Measurements from ENCODE around the gene TPP1.

TPP1 gene

DNA sequence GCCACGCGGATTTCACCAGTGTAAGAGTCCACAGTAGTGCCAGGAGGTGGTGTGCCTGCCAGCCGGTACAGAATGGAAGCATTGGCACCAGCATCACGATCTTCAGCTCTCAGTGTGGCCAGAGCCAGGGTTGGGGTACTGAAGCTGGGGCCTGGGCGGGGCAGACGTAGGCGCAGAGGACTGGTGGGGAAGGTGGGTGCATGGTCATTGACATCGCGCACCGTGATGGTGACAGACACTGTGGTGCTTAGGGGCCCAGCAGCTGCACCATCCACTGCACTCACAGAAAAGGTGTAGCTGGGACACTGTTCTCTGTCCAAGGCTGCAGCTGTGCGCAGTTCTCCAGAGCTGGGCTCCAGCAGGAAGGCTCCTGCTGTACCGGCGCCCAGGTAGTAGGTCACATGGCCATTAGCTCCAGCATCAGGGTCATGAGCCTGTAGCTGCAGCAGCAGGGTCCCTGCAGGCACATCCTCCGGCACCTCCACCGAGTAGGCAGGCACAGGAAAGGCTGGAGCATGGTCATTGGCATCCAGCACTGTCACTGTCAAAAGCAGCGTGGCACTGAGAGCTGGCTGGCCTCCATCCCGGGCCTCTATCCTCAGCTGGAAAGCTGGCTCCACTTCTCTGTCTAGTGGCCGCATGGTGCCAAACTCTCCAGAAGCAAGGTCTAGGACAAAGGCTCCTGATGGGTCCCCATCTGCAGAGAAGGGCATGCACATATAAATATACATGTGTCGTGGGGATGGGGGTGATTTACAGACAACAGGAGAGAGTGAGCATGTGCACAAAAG is 7.9 kb upstream of the TPP1 start:
- no peak for DNase-seq

DNA sequence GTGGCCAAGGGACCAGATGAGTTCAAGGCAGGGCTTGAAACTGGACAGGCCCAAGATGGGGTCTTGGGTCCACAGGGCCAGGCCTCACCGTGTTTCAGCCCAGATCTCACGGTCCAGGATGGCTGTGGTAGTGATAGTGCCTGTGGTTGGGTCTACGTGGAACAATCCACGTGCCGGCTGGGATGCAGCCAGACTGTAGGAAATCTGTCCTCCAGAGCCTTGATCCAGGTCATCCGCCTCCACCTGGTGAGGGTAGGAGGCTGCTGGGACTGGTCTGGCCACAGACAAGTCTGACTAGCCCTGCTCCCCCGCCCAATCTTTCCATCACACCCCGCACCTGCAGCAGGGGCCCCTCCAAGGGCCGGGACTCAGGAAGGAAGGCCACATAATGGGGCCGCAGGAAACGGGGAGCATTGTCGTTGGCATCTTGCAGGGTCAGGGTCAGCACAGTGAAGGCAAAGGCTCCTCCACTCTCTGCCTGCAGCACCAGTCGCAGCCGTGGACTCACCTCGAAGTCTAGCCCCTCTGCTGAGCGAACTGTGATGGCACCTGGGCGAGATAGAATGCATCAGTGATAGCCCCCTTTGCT is 6.7 kb upstream of the TPP1 start:
- no peak for DNase-seq

DNA sequence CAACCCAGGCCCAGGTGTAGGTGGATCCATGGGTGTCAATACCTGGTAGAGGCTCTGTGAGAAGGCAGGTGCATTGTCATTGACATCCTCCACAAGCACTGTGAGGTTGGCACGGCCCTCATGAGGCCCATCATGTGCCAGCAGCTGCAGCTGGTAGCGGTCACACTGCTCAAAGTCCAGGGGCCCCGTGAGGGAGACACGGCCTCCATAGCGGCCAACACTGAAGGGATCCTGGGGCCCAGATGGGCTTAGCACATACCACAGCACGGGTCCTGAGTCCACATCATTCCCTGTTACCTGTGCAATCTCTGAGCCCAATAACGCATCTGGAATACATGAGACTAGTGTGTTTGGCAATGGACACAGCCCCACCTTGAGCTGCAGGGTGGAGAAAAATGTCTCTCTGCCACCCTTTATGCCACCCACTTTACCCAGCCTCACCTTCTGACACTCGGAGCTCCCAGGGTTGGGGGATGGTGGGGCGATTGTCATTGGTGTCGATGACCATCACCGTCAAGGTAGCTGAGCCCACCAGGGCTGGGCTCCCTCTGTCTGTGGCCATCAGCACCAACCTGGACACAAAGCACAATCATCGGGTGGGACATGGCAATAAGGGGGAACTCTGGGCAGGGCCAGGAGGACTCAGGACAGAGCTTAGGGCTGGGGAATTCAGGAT is 6.1 kb upstream of the TPP1 start:
- DNase-seq: no peak

DNA sequence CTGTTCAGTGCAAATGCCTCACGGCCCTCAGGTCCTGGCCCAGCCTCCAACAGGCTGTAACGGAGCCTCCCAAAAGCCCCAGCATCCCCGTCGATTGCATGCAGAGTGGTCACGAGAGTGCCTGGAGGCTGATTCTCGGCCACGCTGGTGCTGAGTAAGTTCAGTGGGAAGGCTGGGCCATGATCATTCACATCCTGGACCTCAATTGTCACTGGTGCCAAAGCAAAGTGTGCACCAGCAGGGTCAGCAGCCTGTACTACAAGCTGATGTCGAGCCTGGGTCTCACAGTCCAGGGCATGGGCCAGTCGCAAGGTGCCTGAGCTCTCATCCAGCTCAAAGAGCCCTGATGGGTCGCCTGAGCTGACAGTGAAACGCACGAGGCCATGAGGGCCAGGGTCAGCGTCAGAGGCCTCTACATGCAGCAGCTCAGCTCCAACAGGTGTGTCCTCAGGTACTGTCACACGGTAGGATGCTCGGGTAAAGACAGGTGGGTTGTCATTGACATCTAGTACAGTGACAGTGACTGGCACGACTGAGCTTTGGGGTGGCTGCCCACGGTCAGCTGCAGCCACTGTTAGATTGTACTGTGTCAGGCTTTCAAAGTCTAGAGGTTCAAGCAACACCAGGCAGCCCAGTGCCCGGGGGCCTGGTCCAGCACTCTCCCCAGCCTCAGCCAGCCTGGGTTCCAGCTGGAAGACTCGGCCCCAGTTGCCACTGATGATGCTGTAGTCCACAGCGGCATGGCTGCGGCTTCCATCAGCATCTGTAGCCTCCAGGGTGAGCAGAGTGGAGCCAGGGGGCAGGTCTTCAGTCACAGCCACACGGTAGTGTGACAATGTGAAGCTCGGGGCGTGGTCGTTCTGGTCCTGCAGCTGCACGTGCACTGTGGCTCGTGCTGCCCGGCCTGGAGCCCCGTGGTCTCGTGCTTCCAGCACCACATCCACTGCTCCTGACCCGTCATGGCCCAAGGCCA is 4.5 kb upstream of the TPP1 start:
- no peak for DNase-seq

DNA sequence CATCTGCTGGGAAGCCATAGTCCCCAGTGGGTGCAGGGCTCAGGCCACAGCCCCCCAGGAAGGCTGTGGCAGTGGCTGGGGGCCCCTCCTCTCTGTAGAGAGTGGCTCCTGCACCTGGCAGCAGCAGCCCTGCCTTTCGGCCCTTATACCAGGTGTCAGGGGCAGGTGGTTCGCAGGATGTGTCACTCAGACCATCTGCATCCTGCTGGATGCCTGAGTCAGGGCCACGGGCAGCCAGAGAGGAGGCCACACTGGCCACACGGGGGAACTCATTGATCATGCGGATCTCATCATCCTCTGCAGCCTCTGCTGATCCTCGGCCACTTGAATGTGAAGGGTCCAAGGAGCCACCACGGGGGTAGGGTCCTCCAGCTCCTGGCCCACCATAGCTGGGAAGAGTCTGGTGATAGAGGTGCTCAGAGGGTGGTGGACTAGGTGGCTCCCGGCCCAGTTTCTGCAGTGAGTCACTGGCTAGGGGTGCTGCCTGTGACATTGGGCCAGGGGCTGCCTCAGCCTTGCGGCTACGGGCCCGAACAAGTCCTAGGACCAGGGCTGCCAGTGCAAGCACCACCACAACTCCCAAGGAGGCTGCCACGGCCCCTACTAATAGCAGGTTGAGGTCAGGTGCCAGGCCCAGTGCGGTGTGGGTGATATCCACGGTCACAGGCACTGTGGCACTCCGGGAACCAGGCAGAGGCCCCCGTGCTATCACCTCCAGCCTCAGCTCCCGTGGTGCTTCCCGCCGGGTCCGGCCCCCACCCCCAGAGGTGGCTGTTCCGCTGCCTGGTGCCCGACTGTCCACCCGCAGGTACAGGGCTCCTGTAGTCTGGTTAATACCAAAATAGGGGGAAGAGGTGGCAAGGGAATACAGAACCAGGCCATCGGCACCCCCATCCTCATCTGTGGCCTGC is 3.3 kb upstream of the TPP1 start:
- no peak for DNase-seq

DNA sequence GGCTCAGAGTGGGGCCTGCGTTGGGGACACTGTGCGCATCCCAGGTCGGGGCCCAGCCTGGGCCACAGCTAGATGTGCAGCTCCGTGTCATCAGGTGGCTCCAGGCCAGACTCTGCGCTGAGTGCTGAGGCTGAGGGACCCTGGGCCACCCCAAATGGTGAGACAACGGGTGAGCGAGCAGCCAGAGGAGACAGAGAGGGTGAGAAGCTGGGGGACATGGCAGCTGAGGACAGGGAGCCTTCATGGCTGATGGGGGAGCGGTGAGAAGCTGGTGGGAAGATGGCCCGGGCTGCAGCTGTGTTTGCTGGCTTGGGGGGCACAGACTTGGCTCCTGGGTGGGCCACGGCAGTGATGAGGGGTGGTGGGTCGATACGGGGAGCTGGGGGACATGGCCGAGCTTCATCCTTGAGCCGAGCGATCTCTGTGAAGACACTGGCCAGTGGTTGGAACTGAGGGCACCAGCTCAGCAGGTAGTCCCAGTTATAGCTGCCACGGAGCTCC is 2.5 kb upstream of the TPP1 start:
- no peak for DNase-seq

DNA sequence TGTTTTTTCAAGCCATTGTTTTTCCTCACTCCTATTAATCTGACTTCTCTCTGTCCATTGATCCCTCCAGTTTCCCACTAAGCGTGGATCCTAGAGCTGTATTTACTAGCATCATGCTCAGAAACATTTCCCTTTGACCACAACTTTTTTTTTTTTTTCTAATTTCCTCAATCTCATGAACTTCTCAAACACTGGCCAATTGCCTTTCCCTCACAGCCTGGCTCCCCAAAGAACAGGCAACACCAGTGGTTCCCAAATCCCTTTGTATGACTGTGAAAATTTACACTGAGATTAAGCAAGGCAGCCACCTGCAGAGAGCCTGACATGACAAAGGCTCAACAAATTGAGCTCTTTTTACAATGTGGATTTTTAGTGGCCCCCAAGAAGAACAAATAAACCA is 1.4 kb upstream of the TPP1 start:
- no peak for DNase-seq

DNA sequence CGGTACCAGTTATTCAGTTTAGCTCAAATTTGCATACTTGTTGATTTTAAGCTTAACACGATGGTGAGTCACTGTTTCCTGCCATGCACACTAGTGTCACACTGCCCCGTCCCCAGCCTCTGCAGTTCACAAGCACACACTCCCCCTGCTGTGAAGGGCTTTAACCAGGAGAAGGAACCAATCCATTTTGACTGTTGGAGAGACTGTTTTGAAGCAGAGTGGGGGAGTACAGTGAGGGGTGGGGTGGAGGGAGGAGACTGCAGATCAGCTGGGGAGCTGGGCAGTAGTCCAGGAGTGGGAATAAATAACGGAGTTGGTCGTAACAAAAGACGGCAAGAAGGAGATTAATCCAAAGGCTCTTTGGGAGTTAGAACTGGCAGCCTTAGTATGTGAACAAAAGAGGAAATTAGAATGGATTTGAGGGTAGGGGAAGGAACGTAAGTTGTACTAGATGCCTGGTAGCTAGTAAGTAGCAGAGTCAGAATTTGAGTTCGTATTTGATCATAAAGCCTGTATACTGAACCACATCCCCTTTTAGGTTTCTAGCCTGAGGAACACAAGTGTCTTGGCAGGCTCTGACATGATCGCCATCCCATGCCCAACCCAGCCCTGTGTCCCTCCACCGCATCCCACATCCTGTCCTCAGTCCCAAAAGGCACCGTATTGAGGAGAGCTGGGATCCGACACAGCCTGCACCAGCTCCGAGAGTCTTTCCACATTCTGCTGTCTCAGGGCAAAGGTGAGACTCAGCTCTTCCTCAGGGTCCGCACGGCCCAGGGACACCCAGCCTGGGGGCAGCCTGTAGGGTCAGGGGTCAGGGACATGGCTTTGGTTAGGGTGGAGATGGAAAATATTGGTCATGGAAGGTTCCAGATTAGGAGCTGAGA is 862 bp downstream of the TPP1 start:
- DNase-seq: peak; percentile 74

DNA sequence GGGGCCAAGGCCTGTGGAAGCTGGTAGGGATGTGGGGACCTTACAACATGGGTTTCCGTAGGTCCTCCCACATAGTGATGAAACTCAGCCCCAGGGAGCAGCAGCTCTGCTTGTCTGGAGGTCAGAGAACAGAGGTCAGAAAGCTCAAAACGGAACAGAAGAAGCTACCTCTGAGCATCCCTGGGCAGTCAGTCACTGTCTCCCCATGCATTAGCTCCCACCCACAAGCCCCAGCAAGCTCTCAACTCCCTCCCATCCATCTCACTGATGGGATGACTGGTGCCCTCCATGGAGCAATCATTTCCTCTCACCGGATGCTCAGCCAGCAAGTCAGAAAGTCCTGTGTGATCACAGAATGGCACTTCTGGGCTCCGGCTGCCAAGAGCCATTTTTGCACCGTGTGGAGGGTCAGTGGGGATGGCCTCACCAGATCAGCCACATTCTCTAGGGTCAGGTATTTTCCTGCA is 1.9 kb downstream of the TPP1 start:
- DNase-seq: peak; percentile 37

DNA sequence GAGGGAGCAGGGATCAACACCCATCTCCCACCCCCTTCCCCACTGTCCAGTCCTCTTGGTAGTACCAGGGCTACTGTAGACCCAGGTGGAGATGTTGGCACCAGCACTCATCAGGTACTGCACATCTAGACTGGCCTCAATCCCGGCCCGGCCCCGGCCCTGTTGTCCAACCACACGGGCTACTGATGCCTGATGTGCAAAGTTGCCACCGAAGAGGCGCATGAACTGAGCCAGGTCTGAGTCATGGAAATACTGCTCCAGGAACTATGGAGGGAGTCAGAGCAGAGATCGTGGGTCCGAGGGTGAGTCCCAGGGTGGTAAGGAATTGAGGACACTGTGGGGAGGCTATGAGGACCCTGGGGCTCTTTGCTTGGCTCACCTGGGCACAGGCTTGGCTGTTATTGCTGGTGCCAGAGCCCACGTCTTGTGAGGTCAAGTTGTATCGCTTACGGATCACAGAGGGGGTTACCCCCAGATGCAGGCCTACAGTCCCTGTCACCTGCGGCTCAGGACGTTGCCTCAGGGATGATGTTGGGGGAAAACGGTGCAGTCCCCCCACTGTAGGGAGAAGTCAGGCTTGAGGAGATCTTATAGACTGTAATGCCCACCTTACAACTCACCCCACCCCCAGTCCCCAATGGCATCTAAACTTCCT is 2.5 kb downstream of the TPP1 start:
- DNase-seq: no peak

DNA sequence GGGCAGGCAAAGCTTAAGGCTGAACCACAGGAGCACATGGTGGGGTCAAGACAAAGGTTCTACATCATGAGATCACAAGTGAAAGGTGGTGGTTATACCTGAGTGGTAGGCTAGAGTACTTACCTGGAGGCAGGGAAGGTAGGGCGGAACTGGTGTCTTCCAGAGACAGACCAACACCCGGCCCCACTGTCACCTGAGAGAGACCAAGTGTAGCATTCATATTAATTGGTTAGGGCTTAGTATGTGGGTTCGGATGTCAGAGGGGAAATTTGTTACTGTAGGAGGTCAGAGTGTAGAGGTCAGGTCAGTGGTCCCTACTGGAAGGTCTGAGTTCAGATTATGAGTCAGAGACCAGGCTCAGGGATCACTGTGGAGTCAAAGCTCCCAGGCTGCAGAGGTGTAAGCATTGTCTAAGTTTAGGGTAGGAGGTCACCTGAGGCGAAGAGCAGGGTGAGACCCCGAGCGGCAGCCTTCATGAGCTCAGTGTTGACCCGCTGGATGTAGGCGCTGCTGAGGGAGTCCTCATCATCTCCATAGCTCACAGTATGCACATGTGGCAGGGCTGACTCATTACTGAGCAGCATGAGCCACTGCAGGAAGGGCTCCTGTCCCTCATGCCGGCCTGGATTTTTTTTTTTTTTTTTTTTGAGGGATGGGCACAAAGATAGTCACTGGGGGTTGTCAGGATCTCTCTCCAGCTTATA is 3.2 kb downstream of the TPP1 start:
- no peak for DNase-seq

DNA sequence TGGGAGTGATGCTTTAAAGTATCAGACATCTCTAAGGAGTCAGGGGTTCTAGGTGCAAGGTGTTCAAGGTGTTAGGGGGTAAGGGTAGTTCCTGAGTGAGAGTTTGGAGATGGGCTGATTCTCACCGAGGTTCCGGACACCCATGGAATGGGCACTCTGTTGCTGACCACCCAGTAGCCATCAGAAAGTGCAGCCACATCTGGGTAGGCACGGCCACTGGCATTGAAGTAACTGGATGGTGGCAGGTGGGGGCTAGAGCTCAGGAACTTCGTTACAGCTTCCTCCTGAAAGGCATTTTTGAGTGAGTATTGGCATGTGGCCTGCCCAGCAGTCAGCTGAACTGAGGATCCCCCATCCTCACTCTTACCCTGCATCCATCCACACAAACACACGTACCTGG is 4.2 kb downstream of the TPP1 start:
- DNase-seq: no peak

DNA sequence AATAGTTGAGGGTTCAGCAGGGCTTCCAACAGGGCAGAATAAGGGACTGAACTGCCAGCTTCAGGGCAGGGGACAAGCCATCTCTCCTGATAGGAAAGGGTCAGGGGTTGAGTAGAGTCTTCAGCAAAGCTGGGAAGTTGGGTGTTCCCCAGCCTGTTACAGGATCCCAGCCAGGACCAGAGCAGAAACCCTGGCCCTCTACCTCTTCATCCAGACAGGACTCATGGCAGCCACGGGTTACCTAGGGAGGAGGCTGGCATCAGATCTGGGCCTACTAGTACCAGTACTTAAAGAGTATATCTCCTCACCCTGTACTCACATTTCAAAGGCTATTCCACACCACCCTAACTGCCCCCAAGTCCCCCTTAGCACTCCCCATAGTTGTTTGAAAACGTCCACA is 4.8 kb downstream of the TPP1 start:
- DNase-seq: no peak

DNA sequence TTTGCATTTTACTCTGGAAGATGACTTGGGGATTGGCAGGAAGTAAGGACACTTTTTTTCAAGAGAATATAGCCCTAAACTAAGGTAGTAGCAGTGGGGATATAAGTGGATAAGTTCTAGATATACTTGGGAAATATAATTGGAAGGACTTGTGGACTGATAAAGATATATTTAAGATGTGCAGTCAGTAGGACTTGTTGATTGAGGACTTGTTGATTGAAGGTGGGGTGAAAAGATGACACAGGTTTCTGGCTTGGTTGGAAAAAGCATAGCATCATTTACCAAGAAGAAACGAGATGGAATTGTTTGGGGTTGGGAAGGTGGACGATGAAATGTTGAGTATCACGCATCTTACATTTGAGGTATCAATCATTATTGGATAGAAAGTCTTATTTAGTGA is 5.7 kb downstream of the TPP1 start:
- no peak for DNase-seq

DNA sequence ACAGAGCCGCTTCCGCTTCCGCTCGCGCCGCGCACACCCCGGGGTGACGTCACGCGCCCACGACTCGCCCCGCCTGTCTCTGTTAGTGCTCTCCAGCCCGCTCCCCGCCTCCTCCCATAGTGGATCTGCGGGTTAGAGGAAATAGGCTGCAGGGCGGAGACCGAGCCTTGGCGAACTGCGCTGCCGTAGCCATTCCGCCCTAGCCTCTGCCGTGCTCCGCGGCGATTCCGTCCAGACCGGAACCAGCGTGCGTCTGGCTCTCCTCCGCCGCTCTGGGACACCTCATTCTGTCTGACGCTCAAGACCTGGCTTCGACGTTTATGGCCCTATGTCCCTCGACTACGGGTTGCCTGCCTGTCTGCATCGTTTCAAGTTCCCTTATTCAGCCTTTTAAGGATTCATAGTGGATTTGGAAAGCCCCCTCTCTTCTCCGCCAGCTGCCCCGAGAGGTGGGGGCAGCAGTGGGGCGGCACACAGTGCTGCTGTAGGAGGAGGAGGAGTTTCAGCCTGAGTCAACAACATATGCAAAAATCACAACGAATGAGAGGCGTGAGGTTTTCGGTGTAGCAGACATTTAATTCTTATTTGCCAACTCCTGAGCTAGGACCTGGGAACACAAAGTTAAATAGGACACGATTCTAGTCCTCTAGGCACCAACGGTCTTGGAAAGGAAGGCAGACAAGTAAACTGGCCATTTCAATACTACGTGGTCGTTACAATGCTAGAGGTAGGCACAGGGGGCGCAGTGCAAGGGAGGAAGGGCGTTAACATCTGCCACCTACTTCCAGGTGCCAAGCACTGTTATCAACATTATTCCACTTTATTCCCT is 6.8 kb downstream of the TPP1 start, which contains the start of gene TAF10:
TAF10 (minus strand) TSS at position 4 of the 829 bp plus-strand sequence. CDS start 27 bp downstream, outside the sequence.
- peak; percentile 96 for DNase-seq

DNA sequence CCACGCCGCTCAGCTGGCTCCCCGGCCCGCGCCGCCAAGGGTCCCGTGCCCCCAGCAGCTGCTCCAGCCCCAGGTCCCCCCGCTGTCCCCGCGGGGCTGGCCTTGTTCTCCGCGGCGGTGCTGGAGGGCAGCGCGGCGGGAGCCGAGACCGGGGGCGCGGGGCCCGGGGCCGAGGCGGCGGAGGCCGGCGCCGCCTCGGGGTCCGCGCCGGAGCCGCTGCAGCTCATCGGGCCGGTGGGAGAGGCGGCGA is 7.3 kb downstream of the TPP1 start:
- no peak for DNase-seq

DNA sequence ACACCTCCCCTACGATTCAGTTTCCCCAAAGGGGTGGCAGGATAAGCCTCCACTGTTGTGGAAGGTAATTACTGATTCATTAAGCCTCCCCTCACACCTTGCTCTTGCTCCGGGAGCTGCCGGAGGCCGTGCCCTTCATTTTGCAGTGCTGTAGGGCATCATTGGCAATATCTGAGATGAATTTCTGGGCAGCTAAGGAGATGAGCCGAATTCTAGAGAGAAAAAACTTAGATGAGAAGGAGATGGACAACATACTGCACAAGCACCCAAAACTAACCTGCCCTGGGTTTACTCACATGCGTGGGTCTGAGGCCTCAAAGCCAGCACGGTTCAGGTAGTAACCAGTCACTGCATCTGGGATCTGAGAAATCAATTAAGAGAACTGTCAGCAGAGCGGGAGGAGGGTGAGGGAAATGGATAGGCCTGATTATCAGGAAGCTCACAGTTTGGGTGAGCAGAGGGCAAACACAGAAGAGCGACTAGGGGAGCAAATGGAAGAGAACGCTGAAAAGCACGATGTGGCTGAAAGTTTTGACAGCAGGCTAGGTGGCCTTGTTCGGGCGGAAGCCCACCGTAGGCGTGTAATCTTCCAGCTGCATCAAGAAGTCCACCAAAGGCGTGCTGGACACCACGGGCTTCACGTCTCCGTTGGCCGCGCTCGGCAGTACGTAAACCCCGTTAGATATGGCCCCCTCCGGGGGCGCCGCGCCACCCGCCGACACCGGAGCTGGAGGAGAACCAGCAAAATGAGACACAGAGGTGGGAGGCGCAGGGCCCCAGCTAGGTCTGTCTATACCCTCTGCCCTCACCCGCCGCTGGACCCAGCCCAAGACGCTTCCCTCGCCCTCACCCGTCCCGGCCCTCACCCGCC is 7.9 kb downstream of the TPP1 start:
- no peak for DNase-seq

DNA sequence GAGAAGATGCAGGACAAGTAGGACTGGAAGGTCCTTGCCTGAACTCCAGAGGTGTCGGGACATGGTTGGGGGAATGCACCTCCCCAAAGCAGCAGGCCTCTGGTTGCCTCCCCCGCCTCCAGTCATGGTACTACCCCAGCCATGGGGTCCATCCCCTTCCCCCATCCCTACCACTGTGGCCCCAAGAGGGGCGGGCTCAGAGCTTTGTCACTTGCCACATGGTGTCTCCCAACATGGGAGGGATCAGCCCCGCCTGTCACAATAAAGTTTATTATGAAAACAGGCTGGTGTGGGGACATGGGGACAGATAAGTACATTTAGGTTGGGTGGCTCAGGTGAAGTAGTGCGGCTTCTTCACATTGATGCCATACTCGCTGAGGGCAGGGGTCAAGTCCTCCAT is 8.6 kb downstream of the TPP1 start:
- no peak for DNase-seq
